GM19193 (cell line): ENCODE results near the gene TPK1.

Source experiments
- POLR2A ChIP-seq: IDR thresholded peaks from 4 replicates; pipeline ENCODE4 v1.6.1; 2011; ENCODE audit not compliant: insufficient read depth, insufficient read length; ENCODE audit errors: extremely low read depth

Gene TPK1

GRCh38 chr7:144835652-144836544, at the start of gene TPK1:
TPK1 (minus strand) TSS chr7:144836053; CDS start chr7:144835602, 451 bp downstream.
- peak; percentile 92 for TF ChIP-seq POLR2A

GRCh38 chr7:144885478-144885877, 49.6 kb upstream of the TPK1 start:
- TF ChIP-seq POLR2A: no peak

- TF ChIP-seq POLR2A: no peak
Measured at GRCh38 chr7:144884896-144885295, 49.0 kb upstream of the TPK1 start.

GRCh38 chr7:144873316-144873845, 37.5 kb upstream of the TPK1 start:
- TF ChIP-seq POLR2A: no peak

GRCh38 chr7:144869082-144869481, 33.2 kb upstream of the TPK1 start:
- TF ChIP-seq POLR2A: no peak

- no peak for TF ChIP-seq POLR2A
Measured at GRCh38 chr7:144866189-144866588, 30.3 kb upstream of the TPK1 start.

- no peak for TF ChIP-seq POLR2A
Measured at GRCh38 chr7:144863320-144863647, 27.4 kb upstream of the TPK1 start.

GRCh38 chr7:144862612-144863319, 26.9 kb upstream of the TPK1 start:
- TF ChIP-seq POLR2A: no peak

- TF ChIP-seq POLR2A: no peak
Measured at GRCh38 chr7:144859739-144860138, 23.9 kb upstream of the TPK1 start.

- TF ChIP-seq POLR2A: no peak
Measured at GRCh38 chr7:144857463-144857862, 21.6 kb upstream of the TPK1 start.

GRCh38 chr7:144854839-144855424, 19.1 kb upstream of the TPK1 start:
- TF ChIP-seq POLR2A: no peak

- no peak for TF ChIP-seq POLR2A
Measured at GRCh38 chr7:144853542-144853941, 17.7 kb upstream of the TPK1 start.

- no peak for TF ChIP-seq POLR2A
Measured at GRCh38 chr7:144848078-144848477, 12.2 kb upstream of the TPK1 start.

- no peak for TF ChIP-seq POLR2A
Measured at GRCh38 chr7:144842377-144842851, 6.6 kb upstream of the TPK1 start.

- no peak for TF ChIP-seq POLR2A
Measured at GRCh38 chr7:144836545-144836842, 641 bp upstream of the TPK1 start.
